Fibroblast of mammary gland (primary cell): ENCODE measurements around the gene DEFB128.

Source experiments
- DNase-seq: peaks from one replicate; pipeline ENCODE4 v3.0.0-alpha.2; 2010; ENCODE audit warnings: low read depth
- H3K4me3 ChIP-seq: 2 replicates; pipeline ENCODE4 v1.5.1; 2011; ENCODE audit warnings: low read depth, mild to moderate bottlenecking, low read length, moderate library complexity; ENCODE audit not compliant: control insufficient read depth
- CTCF ChIP-seq: conservative IDR thresholded peaks from 2 replicates; pipeline ENCODE4 v1.5.1; 2011; ENCODE audit warnings: low read depth, low read length, inconsistent platforms; ENCODE audit not compliant: control insufficient read depth, insufficient read depth

DEFB128 gene

GRCh38 chr20:221258-221830, 31.8 kb upstream of the DEFB128 start:
- H3K4me3 ChIP-seq, result no peak overlapping the region
- DNase-seq, result no peak
- TF ChIP-seq CTCF, result no peak

GRCh38 chr20:219290-220115, 30.0 kb upstream of the DEFB128 start:
- TF ChIP-seq CTCF, result peak; percentile 39

GRCh38 chr20:217266-217665, 27.8 kb upstream of the DEFB128 start:
- H3K4me3 ChIP-seq, result no peak overlapping the region
- DNase-seq, result no peak
- TF ChIP-seq CTCF, result no peak

More at GRCh38 chr20:219290-220115, 30.0 kb upstream of the DEFB128 start:
- peak; percentile 20 for DNase-seq
- no peak overlapping the region for H3K4me3 ChIP-seq

GRCh38 chr20:215796-216195, 26.3 kb upstream of the DEFB128 start:
- no peak overlapping the region for H3K4me3 ChIP-seq
- no peak for TF ChIP-seq CTCF
- no peak for DNase-seq

GRCh38 chr20:214383-214782, 24.9 kb upstream of the DEFB128 start:
- TF ChIP-seq CTCF, result no peak
- H3K4me3 ChIP-seq, result no peak overlapping the region
- no peak for DNase-seq

GRCh38 chr20:210809-211502, 21.4 kb upstream of the DEFB128 start:
- no peak for DNase-seq
- no peak overlapping the region for H3K4me3 ChIP-seq
- no peak for TF ChIP-seq CTCF
